Fibroblast of the aortic adventitia (primary cell): Measurements from ENCODE around the gene PCSK5. TPM values are rescaled to one million over a fixed set of nuclear protein-coding genes. Genes with fewer than 3 reads are reported as not detected.
A peak's percentile ranks its signal among the peaks of the same experiment; 100 is the strongest.

ENCODE experiments used
- DNase-seq: peaks from one replicate; pipeline ENCODE4 v3.0.0-alpha.2; 2010; ENCODE audit warnings: low read depth
- H3K4me3 ChIP-seq: 2 replicates; pipeline ENCODE4 v1.5.1; 2011; ENCODE audit warnings: low read depth, mild to moderate bottlenecking, control low read depth, low read length, moderate library complexity
- CTCF ChIP-seq: IDR thresholded peaks from 2 replicates; pipeline ENCODE4 v1.5.1; 2011; ENCODE audit warnings: mild to moderate bottlenecking, low read length, control low read depth, inconsistent platforms; ENCODE audit not compliant: insufficient read depth
- total RNA-seq: library from RNA; depleted of rRNA; stranded (reverse); fragments of >200 nt; gene quantifications from 2 replicates; pipeline ENCODE4 v1.2.3, GENCODE V29; 2012; ENCODE audit warnings: low replicate concordance

PCSK5 gene
- total RNA-seq, 1 donor = 3.6 TPM

GRCh38 chr9:76086539-76086938 is 196.1 kb downstream of the PCSK5 start:
- no peak for TF ChIP-seq CTCF
- DNase-seq = peak; percentile 35

GRCh38 chr9:76087976-76088375 is 197.5 kb downstream of the PCSK5 start:
- TF ChIP-seq CTCF = no peak
- no peak overlapping the region for H3K4me3 ChIP-seq
- no peak for DNase-seq

More at GRCh38 chr9:76086539-76086938, 196.1 kb downstream of the PCSK5 start:
- H3K4me3 ChIP-seq = no peak overlapping the region

- DNase-seq = no peak
- no peak overlapping the region for H3K4me3 ChIP-seq
- TF ChIP-seq CTCF = no peak
Measured at GRCh38 chr9:76090330-76090729, 199.9 kb downstream of the PCSK5 start.

GRCh38 chr9:76090909-76091308 is 200.4 kb downstream of the PCSK5 start:
- no peak for TF ChIP-seq CTCF
- H3K4me3 ChIP-seq = no peak overlapping the region
- DNase-seq = no peak

- no peak for TF ChIP-seq CTCF
- no peak overlapping the region for H3K4me3 ChIP-seq
- DNase-seq = no peak
Measured at GRCh38 chr9:76092572-76092971, 202.1 kb downstream of the PCSK5 start.

GRCh38 chr9:76095585-76095984 is 205.1 kb downstream of the PCSK5 start:
- no peak for TF ChIP-seq CTCF

GRCh38 chr9:76099516-76099915 is 209.0 kb downstream of the PCSK5 start:
- DNase-seq = no peak
- H3K4me3 ChIP-seq = no peak overlapping the region
- no peak for TF ChIP-seq CTCF

More at GRCh38 chr9:76095585-76095984, 205.1 kb downstream of the PCSK5 start:
- H3K4me3 ChIP-seq = no peak overlapping the region
- no peak for DNase-seq
